Endodermal cell (in vitro differentiated cells): ENCODE results near the gene CCDC74A. TPM values are rescaled to one million over a fixed set of nuclear protein-coding genes. Genes with fewer than 3 reads are reported as not detected.
A peak's percentile ranks its signal among the peaks of the same experiment; 100 is the strongest.
"Not testable (repeated sequence)": the region's sequence is repeated elsewhere in the genome, so short reads cannot be mapped to it uniquely, and the experiment has no call there.

ENCODE experiments used
- DNase-seq: peaks from one replicate; pipeline ENCODE4 v3.0.0-alpha.2; 2017
- H3K27ac ChIP-seq: 2 replicates; pipeline ENCODE4 v1.5.1; 2013; ENCODE audit warnings: mild to moderate bottlenecking, low read depth, low read length, moderate library complexity
- H3K27me3 ChIP-seq: 2 replicates; pipeline ENCODE4 v1.6.1; 2013; ENCODE audit warnings: mild to moderate bottlenecking, low read length, moderate library complexity; ENCODE audit not compliant: insufficient read depth, control insufficient read depth, poor library complexity, severe bottlenecking
- H3K36me3 ChIP-seq: 2 replicates; pipeline ENCODE4 v1.7.0; 2013; ENCODE audit warnings: mild to moderate bottlenecking, low read length, moderate library complexity; ENCODE audit not compliant: control insufficient read depth, insufficient read depth
- H3K4me1 ChIP-seq: one replicate; pipeline ENCODE4 v1.7.0; 2013; ENCODE audit warnings: low read length; ENCODE audit not compliant: control insufficient read depth, insufficient read depth
- H3K4me3 ChIP-seq: 2 replicates; pipeline ENCODE4 v1.5.1; 2013; ENCODE audit warnings: mild to moderate bottlenecking, low read length, moderate library complexity
- H3K9ac ChIP-seq: 2 replicates; pipeline ENCODE4 v1.6.1; 2013; ENCODE audit warnings: mild to moderate bottlenecking, low read length, moderate library complexity; ENCODE audit not compliant: poor library complexity, severe bottlenecking; ENCODE audit errors: extremely low read depth
- H3K9me3 ChIP-seq: 2 replicates; pipeline ENCODE4 v1.6.1; 2013; ENCODE audit warnings: mild to moderate bottlenecking, low read length, moderate library complexity; ENCODE audit not compliant: control insufficient read depth
- H3K27ac Mint-ChIP-seq: 2 replicates; pipeline ENCODE4 v1.8.0; 2020; ENCODE audit warnings: mixed read lengths
- H3K27me3 Mint-ChIP-seq: 2 replicates; pipeline ENCODE4 v1.8.0; 2021; ENCODE audit warnings: mild to moderate bottlenecking, mixed read lengths; ENCODE audit not compliant: insufficient read depth
- H3K36me3 Mint-ChIP-seq: 2 replicates; pipeline ENCODE4 v1.8.0; 2020; ENCODE audit warnings: low read depth, mixed read lengths
- H3K4me1 Mint-ChIP-seq: 2 replicates; pipeline ENCODE4 v1.8.0; 2020; ENCODE audit warnings: mixed read lengths
- H3K4me3 Mint-ChIP-seq: 2 replicates; pipeline ENCODE4 v1.8.0; 2020; ENCODE audit warnings: mild to moderate bottlenecking, moderate library complexity, mixed read lengths
- H3K9me3 Mint-ChIP-seq: 2 replicates; pipeline ENCODE4 v1.8.0; 2020; ENCODE audit warnings: mild to moderate bottlenecking, mixed read lengths
- WGBS, 2 experiments: methylation state at CpG; one replicate each; pipeline versions ENCODE4 v1.1.5 to v1.1.7; 2013; ENCODE audit warnings: missing lambda C conversion rate in 2 of 2, mixed read lengths in 1 of 2; ENCODE audit not compliant: insufficient coverage in 1 of 2, insufficient read length in 1 of 2; 5-methylcytosine and 5-hydroxymethylcytosine counted together
- total RNA-seq, 2 donors: library from RNA; stranded (reverse); fragmentation: NEBNext Ultra II Directional in 1 of 2; extraction: Animal tissue kit (Norgen Biotek cat#: 25700) in 1 of 2; gene quantifications; 2 replicates in 1 of 2; 3 replicates in 1 of 2; pipeline ENCODE4 v1.2.1, GENCODE V29; 2021
- TF ChIP-seq, protein P1 (sequence below): fragments of 200-600 bp; sonication (generic); conservative IDR thresholded peaks from 2 replicates; pipeline ENCODE4 v1.5.0; 2021; ENCODE audit warnings: antibody characterized with exemption, mild to moderate bottlenecking

CCDC74A gene
- total RNA-seq, 2 donors from 2014 or later, result 17.3 to 29.9 TPM

DNA sequence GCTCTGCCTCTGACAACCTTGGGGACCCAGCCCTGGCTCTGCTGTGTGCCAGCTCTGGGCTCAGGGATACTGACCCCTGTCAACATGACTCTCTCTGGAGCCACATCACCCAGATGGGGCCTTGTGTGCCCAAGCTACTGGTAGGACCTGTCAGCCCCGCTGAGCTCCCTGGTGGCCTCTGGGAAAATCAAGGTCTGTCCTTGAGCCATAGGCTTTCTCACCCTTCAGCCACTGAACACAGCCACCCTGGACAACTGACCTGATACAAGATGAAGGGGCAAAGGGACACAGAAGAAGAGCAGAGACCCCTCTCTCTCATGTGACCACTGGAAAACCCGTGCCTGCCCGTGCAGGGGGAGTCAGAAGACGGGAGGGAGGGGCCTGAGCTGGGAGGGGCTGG is 7.8 kb downstream of the CCDC74A start:
- H3K9ac ChIP-seq, result no peak overlapping the region

DNA sequence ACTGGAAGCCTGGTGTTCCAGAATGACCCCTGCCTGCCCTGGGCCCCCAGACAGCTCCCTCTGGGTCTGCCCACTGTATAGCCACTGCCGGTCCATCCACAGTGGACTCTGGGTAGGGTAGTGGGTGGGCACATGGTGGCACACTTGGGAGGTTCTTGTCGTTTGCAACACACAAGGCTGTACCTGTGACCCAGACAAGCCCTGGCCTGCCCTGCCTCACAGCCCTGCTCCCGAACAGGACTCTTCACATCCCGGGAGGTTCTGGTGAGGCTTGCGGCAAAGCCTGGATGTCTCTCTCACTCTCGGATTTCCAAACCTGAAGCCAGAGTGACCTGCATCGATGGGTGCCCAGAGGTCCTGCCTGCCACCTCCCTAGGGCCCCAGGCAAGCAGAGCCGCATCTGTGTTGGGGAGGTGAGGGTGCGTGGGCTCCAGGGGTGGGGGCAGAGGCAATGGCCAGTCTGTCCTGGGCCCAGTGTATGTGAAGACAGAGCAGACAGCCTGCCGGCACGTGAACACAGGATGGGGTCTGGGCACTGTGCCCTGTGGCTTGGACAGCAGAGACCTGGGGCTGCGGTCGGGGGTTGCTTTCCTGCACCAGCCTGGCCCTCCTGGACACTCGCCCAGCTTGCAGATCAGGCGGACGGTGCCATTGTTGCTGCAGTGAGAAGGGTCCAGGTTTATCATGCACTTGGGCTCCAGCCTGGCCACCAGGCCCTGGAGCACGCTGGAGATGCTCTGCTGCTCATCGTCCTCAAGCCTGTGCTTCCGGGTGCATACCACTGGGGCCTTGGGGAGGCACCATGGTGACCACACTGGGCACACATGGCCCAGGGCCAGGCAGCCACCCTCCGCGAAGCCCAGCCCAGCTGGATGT is 8.5 kb downstream of the CCDC74A start:
- not testable (repeated sequence) for H3K27ac ChIP-seq, H3K4me3 ChIP-seq, H3K36me3 Mint-ChIP-seq, H3K4me1 Mint-ChIP-seq, H3K4me3 Mint-ChIP-seq, H3K9me3 Mint-ChIP-seq, H3K4me1 ChIP-seq, H3K9me3 ChIP-seq, H3K27me3 Mint-ChIP-seq, H3K9ac ChIP-seq, H3K27me3 ChIP-seq, H3K36me3 ChIP-seq, H3K27ac Mint-ChIP-seq
- 92% methylated on average over 4 to 20 of the region's 21 CpGs for WGBS, 2 experiments
- DNase-seq, result peak; percentile 29

More for the DNA sequence above, 7.8 kb downstream of the CCDC74A start:
- Histone ChIP-seq H3K27ac (no peak overlapping the region), H3K27me3 (no peaks in the 10 kb centered on the region), H3K36me3 (no peaks in the 10 kb centered on the region), H3K4me1 (no peaks in the 10 kb centered on the region), H3K4me3 (no peak overlapping the region), H3K9me3 (no peaks in the 10 kb centered on the region)
- Mint-ChIP-seq H3K27me3 (no peaks in the 10 kb centered on the region), H3K4me3 (no peak overlapping the region), H3K4me1 (no peaks in the 10 kb centered on the region), H3K27ac (no peak overlapping the region), H3K36me3 (no peaks in the 10 kb centered on the region), H3K9me3 (no peaks in the 10 kb centered on the region)
- peak; percentile 40 for DNase-seq
- WGBS, 2 experiments, result 88% methylated on average over 4 of the region's 4 CpGs; no CpG with 5 or more reads in 1 of the 2 experiments
- TF ChIP-seq, protein P1, sequence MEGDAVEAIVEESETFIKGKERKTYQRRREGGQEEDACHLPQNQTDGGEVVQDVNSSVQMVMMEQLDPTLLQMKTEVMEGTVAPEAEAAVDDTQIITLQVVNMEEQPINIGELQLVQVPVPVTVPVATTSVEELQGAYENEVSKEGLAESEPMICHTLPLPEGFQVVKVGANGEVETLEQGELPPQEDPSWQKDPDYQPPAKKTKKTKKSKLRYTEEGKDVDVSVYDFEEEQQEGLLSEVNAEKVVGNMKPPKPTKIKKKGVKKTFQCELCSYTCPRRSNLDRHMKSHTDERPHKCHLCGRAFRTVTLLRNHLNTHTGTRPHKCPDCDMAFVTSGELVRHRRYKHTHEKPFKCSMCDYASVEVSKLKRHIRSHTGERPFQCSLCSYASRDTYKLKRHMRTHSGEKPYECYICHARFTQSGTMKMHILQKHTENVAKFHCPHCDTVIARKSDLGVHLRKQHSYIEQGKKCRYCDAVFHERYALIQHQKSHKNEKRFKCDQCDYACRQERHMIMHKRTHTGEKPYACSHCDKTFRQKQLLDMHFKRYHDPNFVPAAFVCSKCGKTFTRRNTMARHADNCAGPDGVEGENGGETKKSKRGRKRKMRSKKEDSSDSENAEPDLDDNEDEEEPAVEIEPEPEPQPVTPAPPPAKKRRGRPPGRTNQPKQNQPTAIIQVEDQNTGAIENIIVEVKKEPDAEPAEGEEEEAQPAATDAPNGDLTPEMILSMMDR, result no peak

DNA sequence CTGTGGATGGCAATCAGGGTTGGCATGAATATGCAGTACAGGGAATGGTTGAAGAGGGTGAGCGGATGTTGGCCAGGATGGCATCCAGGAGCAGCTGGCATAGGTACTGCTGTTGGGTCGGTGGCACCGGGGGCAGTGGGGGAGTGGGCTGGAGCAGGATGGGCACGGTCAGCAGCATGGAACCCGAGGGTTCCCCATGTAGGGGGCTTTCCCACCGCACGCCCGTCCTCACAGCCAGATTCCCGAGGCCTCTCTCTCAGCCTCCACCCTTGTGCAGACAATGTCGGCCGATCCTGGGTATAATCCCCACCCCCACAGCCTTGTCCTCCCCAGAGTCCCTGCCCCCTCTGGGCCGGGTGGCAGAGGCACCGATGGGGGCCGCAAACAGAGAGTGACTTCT is 9.2 kb downstream of the CCDC74A start:
- H3K9ac ChIP-seq, H3K27me3 ChIP-seq, H3K36me3 Mint-ChIP-seq, H3K4me1 ChIP-seq, H3K36me3 ChIP-seq, H3K4me3 Mint-ChIP-seq, H3K9me3 ChIP-seq, H3K9me3 Mint-ChIP-seq, H3K27ac ChIP-seq, H3K4me3 ChIP-seq, H3K4me1 Mint-ChIP-seq, H3K27me3 Mint-ChIP-seq, H3K27ac Mint-ChIP-seq: not testable (repeated sequence)
- WGBS, 2 experiments, result 92 to 94% methylated on average over 5 to 14 of the region's 14 CpGs
- peak; percentile 27 for DNase-seq

DNA sequence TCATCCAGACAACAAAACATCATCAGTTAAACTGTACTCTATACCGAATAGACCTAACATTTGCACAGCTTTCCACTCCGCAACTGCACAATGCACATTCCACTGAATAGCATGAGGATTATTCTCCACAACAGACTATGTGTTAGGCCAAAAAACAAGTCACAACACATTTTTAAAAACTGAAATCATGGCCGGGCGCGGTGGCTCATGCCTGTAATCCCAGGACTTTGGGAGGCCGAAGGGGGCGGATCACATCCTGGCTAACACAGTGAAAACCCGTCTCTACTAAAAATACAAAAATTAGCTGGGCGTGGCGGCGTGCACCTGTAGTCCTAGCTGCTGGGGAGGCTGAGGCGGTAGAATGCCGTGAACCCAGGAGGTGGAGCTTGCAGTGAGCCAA is 11.2 kb downstream of the CCDC74A start:
- H3K36me3 Mint-ChIP-seq, H3K36me3 ChIP-seq, H3K27ac ChIP-seq, H3K4me3 Mint-ChIP-seq, H3K27ac Mint-ChIP-seq, H3K9me3 ChIP-seq, DNase-seq, H3K4me1 ChIP-seq, H3K4me1 Mint-ChIP-seq, H3K4me3 ChIP-seq, H3K9me3 Mint-ChIP-seq, H3K27me3 ChIP-seq, H3K9ac ChIP-seq: not testable (repeated sequence)
- H3K27me3 Mint-ChIP-seq, result peaks cover 11% of the 10 kb centered on the region
- WGBS, 2 experiments, result 89 to 91% methylated on average over 10 to 13 of the region's 13 CpGs
